ENCODE measurements around the gene TRIP13.
A peak's percentile ranks its signal among the peaks of the same experiment; 100 is the strongest.
"Not testable (repeated sequence)": the region's sequence is repeated elsewhere in the genome, so short reads cannot be mapped to it uniquely, and the experiment has no call there.

Gene TRIP13

DNA sequence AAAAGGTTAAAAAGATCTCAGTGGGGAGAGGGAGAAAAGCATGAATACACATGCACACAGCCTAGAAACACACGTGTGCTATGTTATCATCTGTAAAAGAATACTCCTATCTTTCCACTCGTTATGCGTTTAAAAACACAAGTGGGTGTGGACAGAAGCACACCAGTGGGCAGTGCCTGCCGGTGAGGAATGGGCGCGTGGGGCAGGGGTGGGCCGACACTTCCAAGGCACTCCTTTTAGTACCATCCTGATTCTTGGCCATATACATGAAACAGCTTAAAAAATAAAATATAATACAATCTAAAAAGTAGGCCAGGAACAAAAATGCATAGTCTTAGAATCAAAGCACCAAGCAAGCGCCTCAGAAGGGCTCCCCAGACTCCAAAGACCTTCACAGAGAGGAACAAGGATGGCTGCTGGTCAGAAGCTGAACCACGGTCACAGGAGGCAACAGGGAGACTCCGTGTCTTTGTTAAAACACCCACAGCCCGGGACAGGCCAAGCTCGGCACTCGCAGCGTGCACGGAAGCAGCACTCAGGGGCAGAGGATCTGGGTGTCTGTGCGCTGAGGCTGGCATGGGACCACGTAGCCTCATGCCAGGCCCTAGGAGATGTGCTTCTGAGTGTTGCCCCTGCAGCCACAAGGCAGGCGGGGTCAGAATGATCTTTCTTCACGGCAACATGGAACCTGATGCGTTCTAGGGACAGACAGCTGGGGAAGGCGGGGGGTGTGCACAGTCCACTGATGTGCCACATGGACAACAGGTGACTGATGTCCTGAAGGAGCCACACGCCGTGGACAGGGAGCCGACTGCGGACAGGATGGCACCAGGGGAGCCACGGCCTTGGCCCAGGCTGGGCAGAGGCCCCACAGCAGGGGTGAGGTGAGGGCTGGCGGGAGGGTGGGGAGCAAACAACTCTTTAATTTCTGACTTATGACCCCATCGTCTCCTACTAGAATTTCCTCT lies 16.0 kb upstream of the TRIP13 start:
- no peak for DNase-seq

DNA sequence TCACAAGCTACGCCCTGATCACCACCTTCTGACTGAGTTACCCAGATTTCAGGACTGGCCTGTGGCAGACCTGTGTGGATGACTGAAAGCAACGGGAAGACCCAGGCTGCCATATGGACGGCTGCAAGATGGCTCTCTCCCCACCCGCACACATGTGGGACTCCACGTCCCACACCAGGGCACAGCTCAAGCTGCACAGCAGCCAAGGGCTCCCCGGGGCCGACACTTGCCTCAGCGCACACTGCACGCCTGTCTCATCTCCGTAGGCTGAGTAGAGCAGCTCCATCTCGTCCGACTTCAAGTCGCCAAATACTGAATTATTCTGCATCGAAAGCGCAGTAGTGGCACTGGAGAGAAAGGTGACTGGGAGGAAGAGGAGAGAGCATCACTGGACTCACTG lies 14.6 kb upstream of the TRIP13 start:
- DNase-seq, result no peak

DNA sequence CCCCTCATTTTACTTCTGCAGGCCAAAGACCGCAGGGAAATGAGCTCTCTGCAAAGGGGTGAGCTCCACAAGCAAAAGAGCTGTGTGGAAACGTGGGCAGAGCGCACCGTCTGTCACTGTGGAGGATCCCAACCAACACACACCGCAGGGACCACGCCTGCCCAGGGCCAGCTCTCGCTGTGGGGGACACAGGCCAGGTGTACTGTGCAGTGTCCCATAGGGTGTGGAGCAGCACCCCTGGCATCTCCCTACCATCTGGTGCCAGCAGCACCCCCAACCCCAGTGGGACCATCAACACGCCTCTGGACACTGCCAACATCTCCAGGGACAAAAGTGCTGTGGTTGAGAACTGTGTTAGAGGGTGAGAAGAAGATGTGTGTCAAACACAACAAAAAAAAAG lies 14.0 kb upstream of the TRIP13 start:
- DNase-seq, result not testable (repeated sequence)

DNA sequence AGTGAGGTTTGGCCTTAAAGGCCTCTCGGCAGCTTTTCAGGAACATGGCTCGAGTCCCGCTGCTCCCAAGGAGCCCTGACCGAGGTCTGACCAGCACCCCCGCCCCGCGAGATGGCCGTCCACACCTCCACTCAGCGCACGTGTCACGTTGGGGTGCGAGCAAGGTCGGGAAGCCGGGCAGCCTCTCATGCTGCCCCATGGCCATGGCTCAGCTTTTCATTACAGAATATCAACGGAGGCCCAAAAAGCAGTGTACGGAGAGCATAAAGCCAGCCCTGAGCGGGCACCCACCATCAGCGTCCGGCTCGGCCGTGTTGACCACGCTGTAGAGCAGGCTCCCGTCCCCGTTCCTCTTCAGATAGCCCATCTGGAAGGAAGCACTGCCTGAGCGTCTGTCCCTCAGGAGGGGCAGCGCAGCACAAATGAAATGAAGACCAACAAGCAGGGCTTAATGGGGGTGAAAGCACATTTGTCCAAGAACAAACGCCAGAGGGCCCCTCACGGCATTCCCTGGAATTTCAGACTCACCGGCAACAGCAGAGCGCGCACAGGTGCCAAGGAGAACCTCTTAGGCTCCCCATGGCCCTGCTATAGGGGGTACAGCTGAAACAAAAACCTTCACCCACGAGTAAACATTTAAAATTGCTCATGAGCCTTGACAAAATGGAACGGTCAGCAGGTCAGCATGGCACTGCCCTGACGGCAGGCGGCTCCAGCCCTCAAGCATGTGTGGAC lies 11.7 kb upstream of the TRIP13 start:
- DNase-seq, result no peak

DNA sequence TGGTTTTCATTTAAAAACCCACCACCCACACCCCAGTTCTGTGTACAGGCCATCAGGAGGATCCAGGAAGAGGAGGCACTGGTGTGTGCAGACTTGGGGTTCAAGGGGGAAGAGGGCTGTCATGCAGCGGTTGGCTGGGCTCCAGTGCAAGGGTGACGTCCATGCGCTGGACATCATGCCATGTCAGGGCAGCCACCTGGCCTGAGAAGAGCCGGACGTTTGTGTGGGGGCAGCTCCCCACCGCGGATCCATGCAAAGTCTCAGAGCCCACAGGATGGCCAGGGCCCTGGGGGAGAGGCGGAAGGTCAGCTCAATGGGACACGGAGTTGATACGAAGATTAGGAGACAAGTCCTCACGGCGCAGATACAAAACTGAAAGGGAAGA lies 11.1 kb upstream of the TRIP13 start:
- no peak for DNase-seq

DNA sequence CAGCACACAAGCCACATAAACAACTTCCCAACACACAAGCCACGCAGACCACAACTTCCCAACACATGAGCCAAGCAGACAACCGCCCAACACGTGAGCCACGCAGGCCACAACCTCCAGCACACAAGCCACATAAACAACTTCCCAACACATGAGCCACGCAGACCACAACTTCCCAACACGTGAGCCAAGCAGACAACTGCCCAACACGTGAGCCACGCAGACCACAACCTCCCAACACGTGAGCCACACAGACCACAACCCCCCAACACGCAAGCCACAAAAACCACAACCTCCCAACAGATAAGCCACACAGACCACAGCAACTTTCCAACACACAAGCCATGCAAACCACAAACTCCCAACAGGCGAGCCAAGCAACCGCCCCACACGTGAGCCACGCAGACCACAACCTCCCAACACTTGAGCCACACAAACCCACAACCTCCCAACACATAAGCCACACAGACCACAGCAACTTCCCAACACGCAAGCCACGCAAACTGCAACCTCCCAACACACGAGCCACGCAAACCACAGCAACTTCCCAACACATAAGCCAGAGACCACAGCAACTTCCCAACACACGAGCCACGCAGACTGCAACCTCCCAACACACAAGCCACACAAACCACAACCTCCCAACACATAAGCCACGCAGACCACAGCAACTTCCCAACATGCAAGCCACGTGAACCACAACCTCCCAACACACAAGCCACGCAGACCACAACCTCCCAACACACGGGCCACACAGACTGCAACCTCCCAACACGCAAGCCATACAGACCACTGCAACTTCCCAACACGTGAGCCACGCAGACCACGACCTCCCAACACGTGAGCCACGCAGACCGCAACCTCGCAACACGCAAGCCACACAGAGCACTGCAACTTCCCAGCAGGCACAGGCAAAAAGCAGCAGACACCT lies 10.2 kb upstream of the TRIP13 start:
- DNase-seq, result no peak

DNA sequence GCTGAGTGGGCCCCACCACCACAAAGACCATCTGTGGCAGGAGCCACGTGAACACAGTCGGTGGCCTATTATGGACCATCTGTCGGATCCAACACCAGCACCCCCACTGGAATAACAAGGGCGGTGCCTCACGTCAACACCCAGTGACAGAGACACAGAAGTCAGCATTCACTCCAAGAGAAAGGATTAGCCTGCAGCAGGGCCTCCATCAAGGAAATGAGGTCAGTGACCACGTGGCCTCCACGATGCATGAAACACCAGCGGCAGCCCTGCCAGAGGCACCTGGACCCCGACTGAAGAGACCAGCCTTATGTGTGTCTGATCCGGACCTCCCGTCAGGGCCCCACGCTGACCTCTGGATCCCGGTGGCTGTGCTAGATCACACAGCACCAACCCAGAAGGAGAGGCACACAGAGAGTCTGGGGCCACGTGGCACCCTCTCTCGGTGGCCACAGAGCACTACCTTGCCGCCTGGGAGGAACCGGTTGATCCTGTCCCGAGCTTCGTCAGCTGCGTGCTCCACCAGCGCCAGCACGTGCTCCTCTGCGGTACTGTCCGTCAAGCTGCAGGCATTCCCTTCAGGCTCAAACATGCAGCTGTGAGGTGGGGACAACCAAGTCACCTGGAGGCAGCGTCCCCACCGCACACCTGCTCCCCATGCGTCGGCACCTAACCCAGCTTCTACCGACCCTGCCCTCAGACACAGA lies 9.1 kb upstream of the TRIP13 start:
- DNase-seq, result no peak

DNA sequence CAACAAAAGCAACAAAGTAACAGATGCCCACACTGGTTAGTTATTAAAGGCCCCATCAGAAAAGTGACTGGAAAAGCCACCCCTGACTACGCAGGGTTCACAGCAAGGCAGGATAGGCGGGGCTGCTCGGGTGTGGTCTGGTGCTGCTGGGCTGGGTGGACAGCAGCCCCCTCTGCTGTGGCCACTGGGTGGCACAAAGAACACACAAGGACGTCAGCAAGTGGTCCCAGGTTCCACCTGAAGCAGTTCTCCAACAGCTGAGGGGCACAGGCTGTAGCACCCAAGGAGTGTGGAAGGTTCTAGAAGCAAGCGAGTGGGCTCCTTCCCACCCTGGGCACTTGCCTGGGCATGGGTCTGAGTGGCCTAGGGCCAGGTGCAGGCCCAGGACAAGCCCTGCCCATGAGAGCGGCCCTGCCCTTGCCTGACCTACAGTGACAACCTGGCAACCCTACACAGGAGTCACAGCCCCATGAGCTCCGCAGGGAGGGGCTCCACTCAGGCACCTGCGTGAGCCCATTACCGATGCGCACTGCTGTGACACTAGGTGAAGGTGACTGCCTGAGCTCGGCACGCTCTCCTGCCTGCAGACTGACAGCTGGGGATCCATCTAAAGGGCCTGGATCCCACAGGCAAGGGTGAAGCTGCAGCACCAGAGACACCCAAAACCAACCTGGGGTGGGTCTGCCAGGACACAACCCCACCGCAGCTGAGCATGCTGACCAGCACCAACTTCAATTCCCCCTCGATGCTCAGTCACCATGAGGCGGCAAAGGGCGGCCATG lies 8.1 kb upstream of the TRIP13 start:
- no peak for DNase-seq

DNA sequence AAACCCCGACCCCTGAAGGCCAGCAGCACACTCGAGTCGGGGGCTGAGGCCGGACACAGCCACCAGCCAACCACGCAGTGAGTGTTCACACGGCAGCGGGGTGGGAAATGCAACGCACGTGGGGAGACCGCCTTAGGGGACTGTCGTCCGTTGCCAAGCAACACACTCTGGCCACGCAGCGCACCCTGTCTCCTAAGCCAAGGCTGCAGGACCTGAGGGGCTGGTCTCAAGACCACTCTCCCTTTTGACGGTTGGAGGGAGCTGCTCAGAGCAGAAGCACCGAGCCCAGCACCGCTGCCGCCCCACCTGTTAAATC lies 7.6 kb upstream of the TRIP13 start:
- DNase-seq, result no peak

DNA sequence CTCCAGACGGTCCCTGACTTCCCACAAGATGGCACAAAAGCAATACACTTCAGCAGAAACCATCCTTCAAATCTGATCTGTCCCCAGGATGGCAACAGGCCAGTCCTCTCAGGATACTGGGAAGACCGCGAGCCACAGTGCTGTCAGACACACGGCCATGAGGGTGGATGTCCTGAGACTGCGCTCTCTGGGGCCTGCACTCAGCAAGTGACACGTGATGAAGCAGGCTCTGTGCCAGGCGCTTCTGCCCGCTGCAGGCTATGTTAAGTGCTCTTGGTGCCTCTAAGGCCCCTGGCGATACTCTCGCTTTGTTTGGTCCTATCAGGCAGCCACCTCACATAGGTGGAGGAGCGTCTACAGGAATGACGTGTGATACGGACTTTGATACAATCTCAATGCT lies 7.2 kb upstream of the TRIP13 start:
- DNase-seq, result peak; percentile 78 to 81

DNA sequence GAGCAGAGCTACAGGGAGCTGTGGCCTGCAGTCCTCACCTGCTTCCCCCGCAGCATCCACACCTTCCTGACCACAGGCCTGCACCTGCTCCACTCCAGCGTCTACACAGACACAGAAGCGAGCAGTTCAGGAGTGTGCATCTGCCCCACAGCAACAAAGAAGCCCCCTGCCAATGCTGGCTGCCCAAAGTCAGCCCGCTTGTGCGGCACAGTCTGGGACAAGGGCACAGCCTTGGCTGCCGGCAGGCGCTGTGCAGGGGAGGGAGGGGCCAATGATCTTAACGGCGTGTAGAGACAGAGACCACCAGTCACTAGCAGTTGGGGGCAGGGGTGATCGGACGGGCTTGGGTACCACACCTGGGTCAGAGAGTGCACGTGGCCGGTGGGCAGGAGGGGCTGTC lies 6.6 kb upstream of the TRIP13 start:
- DNase-seq, result peak in 1 of 2 experiments; percentile 74

DNA sequence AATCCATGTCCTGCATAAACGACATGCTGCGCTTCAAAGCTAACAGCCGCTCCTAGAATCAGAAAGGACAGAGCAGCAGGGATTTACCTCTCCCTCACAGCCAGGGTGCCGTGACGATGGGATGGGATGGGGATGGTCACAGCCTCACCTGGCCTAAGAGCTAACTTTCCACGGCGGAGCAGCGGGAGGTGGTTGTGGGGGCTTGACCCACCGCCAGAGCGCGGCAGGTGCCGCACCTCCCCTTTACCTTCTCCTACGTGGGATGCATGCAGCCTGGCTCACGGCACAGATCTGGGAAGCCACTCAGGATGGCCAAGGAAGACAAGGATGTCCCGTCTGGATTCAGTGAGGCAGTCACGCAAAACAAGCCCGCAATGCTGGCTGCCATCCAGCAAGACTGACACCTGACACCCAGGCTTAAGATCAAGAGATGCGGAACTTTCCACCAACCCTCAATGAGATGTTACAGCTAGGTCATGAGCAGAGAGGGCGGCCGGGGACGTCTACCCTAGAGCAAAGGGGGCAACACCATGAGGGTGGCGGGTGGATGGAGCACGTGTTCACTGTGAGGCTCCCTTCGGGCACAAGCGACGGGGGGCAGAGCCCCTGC lies 5.9 kb upstream of the TRIP13 start:
- peak in 1 of 2 experiments; percentile 8 for DNase-seq

DNA sequence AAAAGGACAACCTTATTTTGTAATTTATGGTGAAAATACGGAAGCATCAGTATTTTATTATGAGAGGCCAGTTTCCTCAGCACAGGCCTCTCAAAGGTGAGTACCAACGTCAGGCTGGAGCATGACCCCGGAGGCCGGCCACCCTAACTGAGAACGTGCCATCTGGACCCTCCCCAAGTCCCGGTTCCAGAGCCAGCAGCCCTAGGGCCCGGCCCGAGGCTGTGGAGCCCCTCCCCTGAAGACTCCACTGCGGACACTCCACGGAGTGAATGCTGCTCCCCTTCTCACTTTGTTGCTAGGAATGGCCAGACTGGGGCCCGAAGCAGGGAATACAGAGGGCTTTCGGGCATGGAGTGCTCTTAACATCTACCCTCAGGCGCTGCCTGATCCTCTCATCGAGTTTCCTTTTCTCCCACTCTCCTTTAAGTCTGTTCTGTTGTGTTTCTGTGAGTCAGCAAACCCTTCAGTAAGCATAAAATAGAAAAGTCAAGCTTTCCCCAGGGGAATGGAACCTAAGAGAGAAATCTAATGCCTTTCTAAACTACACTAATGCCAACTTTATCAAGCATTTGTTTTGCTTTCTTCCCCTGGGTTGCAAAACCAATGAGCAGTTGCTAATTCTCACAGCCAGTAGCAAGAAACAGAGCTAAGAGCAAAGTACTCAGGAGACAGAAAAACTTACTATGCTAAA lies 4.6 kb upstream of the TRIP13 start:
- no peak for DNase-seq

DNA sequence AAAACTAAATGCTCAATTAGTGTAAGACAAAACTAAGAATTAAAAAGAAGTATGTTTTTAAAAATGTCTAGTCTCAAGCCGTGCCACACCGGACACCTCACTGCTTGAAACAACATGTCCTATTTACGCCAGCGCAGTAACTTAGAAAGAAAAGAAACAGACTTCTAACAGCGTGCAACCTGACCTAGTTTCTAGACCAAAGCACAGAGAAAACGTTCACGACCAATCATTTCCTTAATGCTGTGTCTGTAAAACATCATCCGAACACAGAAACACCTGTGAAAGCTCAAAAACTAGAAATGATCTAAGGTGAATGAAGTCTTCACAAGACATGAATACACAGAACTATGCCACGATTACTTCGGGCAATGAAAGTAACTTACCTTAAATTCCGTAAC lies 4.0 kb upstream of the TRIP13 start:
- DNase-seq, result no peak

DNA sequence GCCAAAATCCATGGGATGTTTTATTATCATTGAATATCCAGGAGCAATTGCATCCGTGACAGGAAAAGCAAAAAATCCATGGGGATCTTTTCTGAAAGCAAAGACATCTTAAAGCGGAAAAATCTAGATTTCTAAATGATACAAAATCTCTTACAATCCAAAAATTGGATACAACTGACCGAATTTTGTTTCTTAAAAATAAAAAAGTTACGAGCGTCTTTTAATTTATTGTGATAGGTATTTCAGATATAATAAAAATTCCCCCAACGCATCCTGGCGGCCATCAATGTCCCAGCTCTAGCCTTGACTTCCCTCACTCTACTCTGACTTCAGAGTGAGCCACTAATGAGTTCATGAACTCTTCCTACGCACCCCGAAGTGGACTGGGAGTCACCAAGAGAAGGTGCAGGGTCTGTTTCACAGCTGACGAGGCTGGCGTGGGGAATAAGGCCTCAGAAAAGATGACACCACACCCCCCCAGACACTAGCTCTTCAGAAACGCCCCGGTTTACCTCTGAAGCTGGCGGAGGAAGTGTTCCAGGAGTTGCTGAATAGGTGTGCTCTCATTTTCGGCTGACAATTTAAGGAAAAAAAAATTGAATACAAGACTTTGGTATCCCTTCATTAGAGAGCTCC lies 3.5 kb upstream of the TRIP13 start:
- no peak for DNase-seq

DNA sequence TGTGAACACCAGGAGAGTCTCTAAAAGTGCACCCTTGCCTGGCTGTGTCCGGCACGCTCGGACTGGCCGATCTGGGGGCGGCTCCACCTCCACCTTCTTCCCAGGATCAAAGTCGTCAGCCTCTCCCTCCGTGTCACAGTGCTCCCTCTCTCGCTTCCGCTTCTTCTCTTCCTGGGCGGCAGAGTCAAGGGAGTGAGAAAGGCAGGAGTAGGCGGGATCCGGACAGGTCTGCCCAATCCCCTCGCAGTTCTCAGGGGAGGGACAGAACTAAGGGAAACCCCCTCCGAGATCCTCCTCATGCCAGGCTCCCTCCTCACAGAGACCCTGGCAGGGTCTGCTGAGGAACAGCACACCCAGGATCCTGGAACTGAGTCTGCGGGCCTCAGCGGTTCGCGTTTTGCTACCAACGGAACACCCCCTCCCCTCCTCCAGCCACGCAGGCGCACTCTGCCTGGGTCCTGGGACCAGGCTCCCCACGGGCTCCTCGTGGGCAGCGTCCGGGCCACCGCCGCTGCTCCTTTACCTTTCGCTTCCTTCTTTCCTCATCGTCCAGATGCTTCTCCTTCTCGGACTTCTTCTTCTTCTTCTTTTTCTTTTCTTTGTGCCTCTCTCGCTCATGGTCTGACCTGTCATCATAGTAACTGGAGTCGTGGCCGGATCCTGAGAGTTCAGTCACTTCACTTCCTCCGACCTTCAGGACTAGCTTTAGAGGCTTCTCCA lies 1.4 kb upstream of the TRIP13 start:
- no peak for DNase-seq

DNA sequence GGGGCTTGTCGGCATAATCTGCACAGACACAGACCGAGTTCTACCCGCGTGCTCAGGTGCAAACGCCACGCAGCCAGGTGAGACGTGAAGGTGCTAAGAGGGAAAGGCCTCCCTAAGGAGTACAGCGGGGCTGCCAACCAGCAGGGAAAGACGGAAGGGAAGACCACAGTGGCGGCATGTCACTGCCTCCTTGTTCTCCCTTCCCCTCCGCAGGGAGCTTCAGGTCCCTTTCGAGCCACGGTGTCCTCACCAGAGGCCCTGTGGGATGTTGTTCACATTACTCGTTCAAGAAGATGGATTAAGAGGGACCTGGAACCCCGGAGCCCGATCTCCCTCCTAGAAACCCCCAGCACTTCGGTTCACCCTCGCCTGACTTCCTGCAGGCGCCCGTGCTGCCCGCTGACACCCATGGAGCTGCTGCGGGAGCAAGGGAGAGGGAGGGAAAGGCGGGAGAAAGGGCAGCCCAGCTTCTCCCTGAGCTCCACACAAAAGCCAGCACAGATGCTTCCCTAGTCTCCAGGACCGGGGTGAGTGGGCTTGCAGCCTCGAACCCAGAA lies 769 bp upstream of the TRIP13 start:
- DNase-seq, result no peak

DNA sequence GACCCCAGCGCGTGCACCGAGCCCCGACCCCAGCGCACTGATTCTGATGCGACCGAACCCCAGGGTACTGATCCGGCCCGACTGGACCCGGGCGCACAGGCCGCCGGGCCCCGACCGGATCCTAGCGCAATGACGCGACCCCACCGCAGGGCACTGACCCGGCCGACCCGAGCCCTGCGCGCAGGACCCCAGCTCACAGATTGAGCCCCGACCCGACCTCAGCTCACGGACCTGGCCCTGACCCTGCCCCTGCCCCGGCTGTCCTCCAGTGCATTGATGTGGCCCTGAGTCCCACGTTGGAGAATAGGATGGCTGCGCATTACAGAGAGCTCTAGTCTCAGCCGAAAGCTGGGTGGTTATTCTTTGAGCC lies 438 bp downstream of the TRIP13 start:
- no peak for DNase-seq

DNA sequence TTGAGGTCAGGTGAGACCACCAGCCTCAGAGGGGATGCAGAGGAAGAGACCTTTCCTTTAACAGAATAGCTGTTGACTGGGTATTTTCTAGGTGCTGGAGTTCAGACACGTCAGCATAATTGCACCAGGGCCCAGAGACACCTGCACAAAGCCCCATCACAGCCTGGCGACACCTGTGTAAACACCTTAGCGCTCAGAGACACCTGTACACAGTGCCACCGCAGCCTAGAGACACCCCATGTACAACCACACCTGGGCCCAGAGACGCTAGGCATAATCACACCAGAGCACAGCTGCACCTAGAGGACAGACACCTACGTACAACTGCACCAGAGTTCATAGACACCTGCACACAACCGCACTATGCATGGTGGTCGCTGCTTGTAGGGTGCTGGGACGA lies 1.0 kb downstream of the TRIP13 start:
- DNase-seq, result no peak

Data from NCI-H187 (cell line).